NCI-H1436 (cell line): ENCODE results near the gene FKRP.
A peak's percentile ranks its signal among the peaks of the same experiment; 100 is the strongest.

ENCODE experiments used
- DNase-seq: peaks from one replicate; lab custom pipeline; 2025; lab: John Stamatoyannopoulos, UW

Gene FKRP

DNA sequence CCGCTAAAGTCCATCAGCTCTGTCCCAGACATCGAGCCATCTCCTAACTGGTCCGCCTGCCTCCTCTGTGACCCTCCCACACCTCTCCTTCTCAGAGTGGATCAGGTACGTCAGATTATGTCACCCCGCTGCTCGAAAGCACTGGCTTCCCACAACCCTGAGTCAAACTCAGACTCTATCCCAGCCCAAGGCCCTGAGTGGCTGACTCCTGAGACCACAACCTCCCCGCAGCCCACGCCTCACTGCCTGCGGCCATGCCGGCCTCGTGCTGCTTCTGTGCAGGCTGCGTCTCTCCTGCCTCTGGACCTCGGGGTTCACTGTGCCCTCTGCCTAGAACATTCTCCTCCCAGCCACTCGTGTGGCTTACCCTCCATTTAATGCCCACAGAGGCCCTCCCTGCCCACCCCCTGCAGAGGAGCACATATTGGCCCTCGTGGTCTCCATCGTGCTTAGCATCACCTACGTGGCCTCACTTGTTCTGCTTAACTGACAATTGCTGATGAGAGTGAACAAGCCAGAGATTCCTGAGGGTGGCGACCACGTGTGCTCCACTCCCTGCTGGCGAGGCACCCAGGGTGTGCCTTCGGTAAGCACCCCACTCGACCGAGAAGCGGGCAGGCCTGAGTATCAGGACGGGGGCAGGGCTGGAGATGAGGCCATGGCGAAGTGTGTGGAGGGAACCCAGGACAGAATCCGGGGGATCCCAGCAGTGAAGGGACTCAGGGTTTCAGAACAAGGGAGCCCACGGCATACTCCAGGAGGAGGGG, 13.5 kb upstream of the FKRP start:
- DNase-seq = no peak

DNA sequence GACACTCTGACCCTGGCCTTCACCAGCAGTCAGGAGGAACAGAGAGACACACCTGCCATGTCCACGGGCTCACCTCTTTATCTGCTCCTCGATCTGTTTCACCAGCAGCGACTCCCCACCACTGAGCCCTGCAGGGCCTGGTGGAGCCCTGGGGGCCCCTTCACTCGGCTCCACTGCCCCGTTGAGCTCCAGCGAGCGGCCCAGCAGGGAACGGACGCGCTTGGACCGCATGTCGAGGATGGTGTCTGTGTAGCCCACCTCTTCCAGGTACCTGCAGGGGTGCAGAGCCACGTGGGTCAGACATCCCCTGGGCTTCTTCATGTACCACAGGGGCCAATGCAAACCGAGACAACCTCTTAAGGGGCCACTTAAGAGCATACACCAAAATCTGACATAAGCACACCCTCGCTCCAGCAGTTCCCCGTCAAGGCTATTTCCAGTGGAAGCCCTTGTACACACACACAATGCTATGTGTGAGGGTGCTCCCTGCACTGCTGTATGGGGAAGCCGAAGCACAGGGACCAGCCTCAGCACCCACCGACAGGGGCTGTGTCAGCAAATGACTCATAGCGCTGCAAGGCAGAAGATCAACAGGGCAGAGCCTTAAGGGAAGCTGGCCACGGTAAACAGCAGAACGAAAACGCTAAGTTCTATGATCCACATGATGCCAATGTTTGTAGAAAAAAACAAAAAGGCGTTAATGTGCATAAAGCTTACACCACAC, 12.7 kb upstream of the FKRP start:
- DNase-seq = no peak

DNA sequence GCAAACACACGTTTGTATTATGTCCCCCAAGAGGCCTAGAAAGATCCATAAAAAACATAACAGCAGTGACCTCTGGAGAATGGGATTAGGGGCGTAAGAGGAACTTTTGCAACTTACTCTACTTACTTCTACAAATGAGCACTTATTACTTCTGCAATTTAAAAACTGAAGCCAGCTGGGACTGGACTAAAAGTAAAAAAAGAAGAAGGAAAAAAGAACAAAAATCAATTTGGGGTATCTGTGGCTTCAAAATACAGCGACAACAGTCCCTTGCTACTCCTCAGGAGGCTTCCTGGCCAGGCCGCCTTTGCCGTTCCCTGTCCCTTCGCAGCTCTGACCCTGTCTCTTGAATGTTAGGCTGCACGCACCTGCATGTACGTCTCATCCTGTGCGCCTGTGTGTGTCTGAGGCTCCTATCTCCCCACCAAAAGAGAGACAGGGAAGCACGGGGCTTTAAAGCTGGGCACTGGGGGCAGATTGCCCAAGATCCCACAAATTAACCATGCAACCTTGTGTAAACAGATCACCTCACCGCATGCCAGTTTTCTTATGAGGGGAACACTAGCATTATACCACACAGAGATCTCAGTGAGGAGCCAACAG, 12.1 kb upstream of the FKRP start:
- no peak for DNase-seq

DNA sequence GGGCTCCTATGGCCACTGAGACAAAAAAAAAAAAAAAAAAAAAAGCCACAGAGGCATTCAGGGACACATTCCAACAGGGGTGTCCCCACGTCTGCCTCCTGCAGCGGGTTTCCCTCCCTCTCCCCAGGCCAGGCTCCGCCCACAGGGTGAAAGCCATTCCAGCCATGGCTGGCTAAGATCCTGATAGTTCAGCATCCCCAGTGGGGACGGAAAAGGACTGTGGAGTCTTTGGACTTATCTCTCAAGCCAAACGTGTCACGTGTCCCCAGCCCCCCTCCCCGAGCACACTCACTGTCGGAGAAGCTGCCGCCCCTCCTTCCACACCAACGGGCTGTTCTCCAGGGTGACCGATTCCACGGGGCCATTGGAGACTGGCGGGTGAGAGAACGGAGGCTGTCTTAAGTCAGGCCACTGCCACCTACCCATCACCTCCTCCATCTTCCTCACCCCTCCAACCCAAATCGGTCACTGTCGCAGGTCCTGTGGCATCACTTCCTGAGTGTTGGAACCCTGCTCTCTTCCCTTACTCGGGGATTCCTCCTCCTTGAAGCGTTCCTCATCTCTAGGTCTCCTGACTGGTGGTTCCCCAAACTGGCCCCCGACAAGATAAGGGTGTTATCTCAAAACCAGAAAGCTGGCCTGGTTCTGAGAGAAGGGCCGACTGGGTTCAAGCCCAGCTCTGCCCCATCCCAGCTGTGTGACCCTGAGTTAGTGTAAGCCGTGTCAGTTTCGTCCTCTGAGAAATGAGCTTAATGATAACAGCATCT, 9.1 kb upstream of the FKRP start:
- no peak for DNase-seq

DNA sequence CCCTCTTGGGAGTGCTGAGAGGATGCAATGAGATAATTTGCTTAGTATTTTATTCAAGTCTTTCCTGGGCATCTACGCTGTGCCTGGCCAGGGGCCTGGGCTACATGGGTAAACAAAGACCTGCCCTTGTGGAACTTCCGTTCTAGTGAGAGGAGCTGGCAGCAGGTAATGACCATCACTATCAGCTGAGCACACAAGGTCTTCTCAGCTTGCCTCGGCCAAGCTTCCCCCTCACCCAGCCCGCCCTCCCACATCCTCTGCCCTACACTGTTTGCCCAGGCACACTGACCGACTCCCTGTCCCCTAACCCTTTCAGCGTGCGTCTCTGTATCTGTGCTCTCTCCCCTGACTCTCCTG, 8.6 kb upstream of the FKRP start:
- no peak for DNase-seq

DNA sequence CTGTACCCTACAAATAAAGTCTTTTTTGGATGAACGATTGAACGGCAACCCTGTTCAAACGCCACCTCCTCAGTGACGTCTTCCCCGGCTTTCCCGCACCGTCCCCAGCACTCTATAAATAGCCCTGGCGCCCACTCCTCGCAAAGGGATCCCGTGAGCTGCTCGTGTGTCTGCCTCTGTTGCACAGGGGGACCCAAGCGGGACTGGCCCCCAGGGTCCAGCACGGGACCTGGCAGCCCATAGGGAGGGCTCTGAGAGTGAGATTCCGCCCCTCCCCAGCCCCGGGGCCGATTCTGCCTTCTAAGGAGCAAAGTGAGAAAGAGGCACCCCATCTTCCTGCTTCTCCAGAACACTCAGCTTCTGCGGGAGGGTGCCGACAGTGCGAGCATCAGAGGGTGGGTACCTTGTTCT, 8.1 kb upstream of the FKRP start:
- DNase-seq = no peak

DNA sequence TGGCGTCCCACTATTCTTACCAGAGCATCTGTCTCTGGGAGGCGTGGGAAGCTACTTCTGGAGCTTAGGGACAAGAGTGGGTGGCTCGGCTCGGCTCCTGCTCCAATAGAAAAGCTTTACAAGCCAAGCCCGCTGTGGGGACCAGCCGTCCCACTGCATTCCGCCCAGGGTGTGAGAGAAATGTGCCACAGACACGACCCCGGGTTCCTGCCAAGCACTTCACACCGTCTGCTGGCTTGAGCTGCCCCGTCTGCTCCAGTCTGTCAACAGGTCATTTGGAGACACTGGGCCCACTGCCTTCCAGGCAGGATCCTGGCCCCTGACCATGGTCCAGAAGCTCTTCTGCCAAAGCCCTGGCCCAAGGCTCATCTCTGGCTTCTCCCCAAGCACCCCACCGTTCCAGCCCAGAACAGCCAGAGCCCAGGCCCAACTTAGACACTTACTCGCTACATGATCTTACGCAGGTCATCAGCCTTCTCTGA, 6.5 kb upstream of the FKRP start:
- no peak for DNase-seq

DNA sequence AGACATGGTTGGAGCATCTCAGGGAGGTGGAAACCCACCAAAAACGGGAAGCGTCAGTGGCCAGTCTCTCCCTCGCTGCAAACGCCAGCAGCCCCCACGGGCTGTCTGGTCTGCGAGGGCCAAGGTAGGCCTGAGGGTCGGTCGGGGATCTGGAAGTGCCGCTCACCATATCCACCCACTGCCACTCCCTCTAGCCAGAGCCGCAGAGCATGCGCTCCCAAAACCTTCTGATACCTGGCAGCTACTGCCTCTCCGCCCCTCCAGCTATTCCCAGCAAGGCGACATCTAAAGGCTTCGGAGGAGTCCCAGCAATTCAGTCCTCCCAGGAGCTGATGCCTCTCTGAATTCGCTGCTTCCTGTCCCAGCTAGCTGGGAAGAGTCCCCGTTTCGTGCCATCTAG, 4.4 kb upstream of the FKRP start:
- DNase-seq = no peak

DNA sequence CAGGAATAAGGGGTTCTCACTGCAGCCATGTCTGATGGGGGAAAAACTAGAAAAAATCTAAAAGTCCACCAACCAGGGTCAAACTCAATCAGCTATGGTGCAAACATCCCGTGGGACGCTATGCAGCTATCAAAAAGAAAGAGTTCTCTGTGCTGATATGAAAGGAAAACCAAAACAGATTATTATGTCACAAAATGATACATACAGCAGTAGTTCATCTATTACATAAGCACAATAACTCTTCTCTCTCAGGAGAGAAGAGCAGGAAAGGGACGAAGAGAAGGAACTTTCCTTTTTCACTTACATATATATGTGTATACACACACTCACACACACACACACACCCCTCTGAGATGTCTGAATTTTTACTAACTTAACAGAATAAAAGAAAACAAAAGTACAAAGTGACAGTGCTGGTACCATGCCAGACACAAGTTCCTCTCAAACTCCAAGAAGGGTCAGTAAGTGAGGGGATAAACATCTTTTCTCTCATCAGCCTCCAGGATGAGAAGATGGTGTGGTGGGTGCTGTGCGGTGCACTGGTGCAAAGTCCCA, 2.9 kb upstream of the FKRP start:
- DNase-seq = no peak

DNA sequence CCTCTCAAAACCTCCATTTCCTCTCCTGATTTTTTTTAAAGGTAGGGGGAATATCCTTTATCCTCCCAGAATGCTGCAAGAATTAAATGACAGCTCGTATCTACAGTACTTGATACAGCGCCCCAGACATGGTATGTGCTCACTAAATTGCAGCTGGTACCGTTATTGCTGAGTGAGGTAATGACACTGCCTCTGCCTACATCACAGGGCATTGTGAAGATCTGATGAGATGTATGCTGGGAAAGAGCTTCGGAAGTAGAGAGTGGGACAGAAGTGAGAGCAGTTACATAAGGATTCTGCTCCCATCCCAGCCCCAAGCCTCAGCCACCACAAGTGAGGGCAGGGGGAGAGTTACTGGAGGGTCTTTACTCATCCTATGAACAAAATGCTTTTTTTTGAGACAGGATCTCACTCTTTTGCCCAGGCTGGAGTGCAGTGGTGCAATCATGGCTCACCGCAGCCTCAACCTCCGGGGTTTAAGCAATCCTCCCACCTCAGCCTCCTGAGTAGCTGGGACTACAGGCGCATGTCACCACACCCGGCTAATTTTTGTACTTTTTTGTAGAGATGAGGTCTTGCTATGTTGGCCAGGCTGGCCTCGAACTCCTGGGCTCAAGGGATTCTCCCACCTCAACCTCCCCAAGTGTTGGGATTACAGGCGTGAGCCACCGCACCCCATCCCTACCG, 1.7 kb upstream of the FKRP start:
- no peak for DNase-seq

DNA sequence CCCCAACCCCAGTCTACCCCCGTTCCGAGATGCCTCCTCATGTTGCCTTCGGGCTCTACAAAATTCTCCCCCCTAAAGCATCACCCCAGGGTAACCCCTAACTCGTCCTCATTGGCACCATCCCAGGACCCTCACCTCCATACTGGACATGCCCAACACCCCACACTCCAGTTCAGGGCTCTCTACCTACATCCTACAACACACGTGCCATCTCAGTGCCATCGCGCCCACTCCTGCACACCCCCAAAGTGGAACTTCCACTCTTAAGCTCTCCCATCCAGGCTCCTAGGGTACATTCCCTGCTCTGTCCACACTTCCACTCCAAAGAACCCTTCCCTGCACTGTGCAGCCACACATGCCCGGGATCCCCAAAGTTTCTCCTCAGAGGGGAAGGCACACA, 827 bp upstream of the FKRP start:
- DNase-seq = no peak

DNA sequence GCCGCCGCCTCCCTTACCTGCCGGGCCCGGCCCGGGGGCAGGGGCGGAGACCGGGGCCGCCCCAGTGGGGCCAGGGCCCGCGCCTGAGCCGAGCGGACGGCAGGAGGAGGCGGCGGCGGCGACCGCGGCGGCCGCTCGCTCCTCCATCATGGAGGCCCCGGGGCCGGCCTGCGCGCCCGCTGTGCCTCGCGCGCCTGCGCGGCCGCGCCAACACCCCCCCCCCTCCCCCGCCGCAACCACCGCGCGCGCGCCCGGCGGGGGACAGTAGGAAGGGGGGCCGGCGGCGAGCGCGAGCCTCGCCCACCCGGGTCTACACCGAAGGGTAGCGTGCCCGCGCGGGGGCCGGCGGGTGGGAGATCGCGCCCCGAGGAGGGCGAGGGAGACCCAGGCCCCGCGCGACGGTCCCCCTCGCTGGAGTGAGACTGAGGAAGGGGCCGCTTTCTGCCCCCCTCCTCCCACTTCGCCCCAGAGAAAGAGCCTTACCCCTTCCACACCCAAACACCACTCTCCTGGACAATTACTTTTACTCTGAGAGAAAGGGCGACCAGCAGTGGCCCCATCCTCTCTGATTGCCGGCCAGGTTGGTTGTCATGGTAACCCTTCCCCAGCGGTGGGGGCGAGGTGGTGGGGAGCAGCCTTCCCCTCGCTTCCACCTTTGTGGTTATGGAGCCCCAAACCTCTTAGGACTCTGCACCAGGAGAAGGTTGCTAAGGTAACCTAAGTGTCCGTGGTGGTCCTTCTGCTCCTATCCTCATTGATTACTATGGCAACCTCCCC, 612 bp downstream of the FKRP start, which contains the start of gene STRN4:
STRN4 (minus strand) TSS at position 170 of the 777 bp plus-strand sequence; CDS start at position 150, 20 bp downstream.
- DNase-seq = peak; percentile 38

DNA sequence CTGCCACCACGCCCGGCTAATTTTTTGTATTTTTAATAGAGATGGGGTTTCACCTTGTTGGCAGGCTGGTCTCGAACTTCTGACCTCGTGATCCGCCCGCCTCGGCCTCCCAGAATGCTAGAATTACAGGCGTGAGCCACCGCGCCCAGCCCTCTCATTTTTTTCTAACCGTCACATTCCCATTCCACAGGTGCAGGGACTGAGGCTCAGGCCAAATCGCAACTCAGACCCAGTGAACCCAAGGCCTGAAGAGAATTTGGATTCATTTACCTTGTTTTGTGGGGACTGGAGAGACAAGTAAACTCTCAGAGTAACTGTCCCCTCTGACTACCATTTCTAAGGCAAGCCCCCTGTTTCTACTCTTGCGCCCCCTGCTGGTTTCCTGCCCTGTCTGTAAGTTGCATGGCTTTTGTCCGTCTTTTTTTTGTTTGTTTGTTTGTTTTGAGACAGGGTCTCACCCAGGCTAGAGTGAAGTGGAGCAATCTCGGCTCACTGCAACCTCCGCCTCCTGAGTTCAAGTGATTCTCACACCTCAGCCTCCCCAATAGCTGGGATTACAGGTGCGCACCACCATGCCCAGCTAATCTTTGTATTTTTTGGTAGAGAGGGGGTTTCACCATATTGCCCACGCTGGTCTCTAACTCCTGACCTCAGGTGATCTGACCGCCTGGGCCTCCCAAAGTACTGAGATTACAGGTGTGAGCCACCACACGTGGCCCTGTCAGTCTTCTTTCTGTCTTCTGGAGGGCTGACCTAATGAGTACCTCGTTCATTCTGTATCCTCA, 2.7 kb downstream of the FKRP start:
- DNase-seq = peak; percentile 17

DNA sequence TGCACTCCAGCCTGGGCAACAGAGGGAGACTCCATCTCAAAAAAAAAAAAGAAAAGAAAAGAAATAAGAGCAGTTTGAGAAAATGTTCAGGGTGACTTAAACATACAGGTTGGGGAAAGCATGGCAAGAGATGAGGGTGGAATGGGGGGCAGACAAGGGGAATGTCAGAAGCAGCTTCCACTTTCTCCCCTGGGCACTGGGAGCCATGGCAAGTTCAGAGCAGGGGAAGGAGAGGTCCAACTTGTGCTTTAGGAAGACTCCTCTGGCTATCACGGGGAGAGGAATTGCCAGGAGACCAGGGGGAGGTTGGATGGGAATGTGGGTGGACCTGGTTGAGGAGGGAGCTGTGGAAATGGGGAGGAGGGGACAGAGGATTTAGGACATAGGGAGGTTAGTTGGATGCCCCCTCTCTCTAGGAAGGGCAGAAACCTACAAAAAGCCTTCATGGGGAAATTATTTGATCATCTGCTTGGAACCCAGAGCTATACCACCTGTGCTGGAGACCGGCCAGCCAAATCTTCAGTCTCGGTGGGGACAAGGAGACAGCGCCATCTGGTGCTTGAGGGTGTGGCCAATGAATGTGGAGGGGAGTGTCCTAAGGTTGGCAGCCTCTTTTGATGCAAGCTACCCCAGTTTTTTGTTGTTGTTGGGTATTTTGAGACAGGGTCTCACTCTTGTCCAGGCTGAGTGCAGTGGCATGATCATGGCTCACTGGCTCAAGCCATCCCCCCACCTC, 7.7 kb downstream of the FKRP start:
- peak; percentile 55 for DNase-seq

DNA sequence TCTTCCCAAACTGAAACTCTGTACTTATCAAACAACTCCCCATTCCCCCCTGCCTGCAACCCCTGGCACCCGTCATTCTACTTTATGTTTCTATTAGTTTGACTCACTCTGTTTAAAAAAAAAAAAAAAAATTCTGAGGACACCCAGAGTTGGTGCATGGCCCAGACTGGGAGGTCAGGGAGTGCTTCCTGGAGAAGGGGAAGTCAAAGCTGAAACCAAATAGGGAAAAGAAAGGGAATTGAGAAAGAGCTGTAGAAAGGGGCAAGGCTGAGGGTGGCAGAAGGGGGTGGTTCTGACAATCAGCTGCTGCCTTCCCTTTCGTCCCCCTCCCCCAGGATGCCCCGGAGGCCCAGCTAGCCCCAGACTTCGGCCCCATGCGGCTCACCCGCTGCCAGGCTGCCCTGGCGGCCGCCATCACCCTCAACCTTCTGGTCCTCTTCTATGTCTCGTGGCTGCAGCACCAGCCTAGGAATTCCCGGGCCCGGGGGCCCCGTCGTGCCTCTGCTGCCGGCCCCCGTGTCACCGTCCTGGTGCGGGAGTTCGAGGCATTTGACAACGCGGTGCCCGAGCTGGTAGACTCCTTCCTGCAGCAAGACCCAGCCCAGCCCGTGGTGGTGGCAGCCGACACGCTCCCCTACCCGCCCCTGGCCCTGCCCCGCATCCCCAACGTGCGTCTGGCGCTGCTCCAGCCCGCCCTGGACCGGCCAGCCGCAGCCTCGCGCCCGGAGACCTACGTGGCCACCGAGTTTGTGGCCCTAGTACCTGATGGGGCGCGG, 9.4 kb downstream of the FKRP start:
- no peak for DNase-seq

DNA sequence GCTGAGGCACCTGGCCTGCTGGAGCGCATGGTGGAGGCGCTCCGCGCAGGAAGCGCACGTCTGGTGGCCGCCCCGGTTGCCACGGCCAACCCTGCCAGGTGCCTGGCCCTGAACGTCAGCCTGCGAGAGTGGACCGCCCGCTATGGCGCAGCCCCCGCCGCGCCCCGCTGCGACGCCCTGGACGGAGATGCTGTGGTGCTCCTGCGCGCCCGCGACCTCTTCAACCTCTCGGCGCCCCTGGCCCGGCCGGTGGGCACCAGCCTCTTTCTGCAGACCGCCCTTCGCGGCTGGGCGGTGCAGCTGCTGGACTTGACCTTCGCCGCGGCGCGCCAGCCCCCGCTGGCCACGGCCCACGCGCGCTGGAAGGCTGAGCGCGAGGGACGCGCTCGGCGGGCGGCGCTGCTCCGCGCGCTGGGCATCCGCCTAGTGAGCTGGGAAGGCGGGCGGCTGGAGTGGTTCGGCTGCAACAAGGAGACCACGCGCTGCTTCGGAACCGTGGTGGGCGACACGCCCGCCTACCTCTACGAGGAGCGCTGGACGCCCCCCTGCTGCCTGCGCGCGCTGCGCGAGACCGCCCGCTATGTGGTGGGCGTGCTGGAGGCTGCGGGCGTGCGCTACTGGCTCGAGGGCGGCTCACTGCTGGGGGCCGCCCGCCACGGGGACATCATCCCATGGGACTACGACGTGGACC, 10.1 kb downstream of the FKRP start:
- no peak for DNase-seq

DNA sequence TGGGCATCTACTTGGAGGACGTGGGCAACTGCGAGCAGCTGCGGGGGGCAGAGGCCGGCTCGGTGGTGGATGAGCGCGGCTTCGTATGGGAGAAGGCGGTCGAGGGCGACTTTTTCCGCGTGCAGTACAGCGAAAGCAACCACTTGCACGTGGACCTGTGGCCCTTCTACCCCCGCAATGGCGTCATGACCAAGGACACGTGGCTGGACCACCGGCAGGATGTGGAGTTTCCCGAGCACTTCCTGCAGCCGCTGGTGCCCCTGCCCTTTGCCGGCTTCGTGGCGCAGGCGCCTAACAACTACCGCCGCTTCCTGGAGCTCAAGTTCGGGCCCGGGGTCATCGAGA, 10.7 kb downstream of the FKRP start:
- no peak for DNase-seq

DNA sequence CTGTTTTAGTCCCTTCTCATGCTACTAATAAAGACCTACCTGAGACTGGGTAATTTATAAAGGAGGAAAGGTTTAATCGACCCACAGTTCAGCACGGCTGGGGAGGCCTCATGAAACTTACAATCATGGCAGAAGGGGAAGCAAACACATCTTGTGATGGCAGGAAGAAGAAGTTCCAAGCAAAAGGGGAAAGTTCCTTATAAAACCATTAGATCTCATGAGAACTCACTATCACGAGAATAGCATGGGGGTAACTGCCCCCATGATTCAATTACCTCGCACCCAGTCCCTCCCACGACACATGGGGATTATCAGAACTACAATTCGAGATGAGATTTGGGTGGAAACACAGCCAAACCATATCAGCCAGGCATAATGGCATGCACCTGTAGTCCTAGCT, 13.3 kb downstream of the FKRP start:
- no peak for DNase-seq
